ENCODE results near the gene HS3ST3B1.

HS3ST3B1 gene

GRCh38 chr17:14321476-14321949 lies 20.6 kb downstream of the HS3ST3B1 start:
- no peak for DNase-seq (ENCODE audit: low read depth)

- DNase-seq (ENCODE audit: low read depth): no peak
These were observed 21.3 kb downstream of the HS3ST3B1 start for GRCh38 chr17:14321980-14322776.

GRCh38 chr17:14323522-14323981 lies 22.7 kb downstream of the HS3ST3B1 start:
- DNase-seq (ENCODE audit: low read depth): no peak

- DNase-seq (ENCODE audit: low read depth): no peak
These were observed 24.8 kb downstream of the HS3ST3B1 start for GRCh38 chr17:14325618-14326167.

GRCh38 chr17:14329900-14330491 lies 29.1 kb downstream of the HS3ST3B1 start:
- no peak for DNase-seq (ENCODE audit: low read depth)

GRCh38 chr17:14330492-14330962 lies 29.6 kb downstream of the HS3ST3B1 start:
- DNase-seq (ENCODE audit: low read depth): peak; percentile 87

GRCh38 chr17:14331225-14331981 lies 30.5 kb downstream of the HS3ST3B1 start:
- no peak for DNase-seq (ENCODE audit: low read depth)

- no peak for DNase-seq (ENCODE audit: low read depth)
These were observed 31.1 kb downstream of the HS3ST3B1 start for GRCh38 chr17:14331982-14332298.

GRCh38 chr17:14332331-14332730 lies 31.4 kb downstream of the HS3ST3B1 start:
- DNase-seq (ENCODE audit: low read depth): no peak

- DNase-seq (ENCODE audit: low read depth): no peak
These were observed 32.6 kb downstream of the HS3ST3B1 start for GRCh38 chr17:14333506-14333905.

- no peak for DNase-seq (ENCODE audit: low read depth)
These were observed 33.5 kb downstream of the HS3ST3B1 start for GRCh38 chr17:14334276-14334840.

GRCh38 chr17:14334919-14335318 lies 34.0 kb downstream of the HS3ST3B1 start:
- no peak for DNase-seq (ENCODE audit: low read depth)

GRCh38 chr17:14336418-14336817 lies 35.5 kb downstream of the HS3ST3B1 start:
- no peak for DNase-seq (ENCODE audit: low read depth)

- DNase-seq (ENCODE audit: low read depth): no peak
These were observed 36.8 kb downstream of the HS3ST3B1 start for GRCh38 chr17:14337596-14338079.

GRCh38 chr17:14340857-14341754 lies 40.2 kb downstream of the HS3ST3B1 start:
- DNase-seq (ENCODE audit: low read depth): no peak

GRCh38 chr17:14341866-14342265 lies 41.0 kb downstream of the HS3ST3B1 start:
- no peak for DNase-seq (ENCODE audit: low read depth)

- no peak for DNase-seq (ENCODE audit: low read depth)
These were observed 45.9 kb downstream of the HS3ST3B1 start for GRCh38 chr17:14346801-14347200.

GRCh38 chr17:14351493-14351892 lies 50.6 kb downstream of the HS3ST3B1 start:
- DNase-seq (ENCODE audit: low read depth): no peak

- no peak for DNase-seq (ENCODE audit: low read depth)
These were observed 51.3 kb downstream of the HS3ST3B1 start for GRCh38 chr17:14352136-14352535.

GRCh38 chr17:14353861-14354474 lies 53.1 kb downstream of the HS3ST3B1 start:
- no peak for DNase-seq (ENCODE audit: low read depth)
